HG03354 (cell line): ENCODE data around the gene GNL3L.
"Not testable (repeated sequence)": the region's sequence is repeated elsewhere in the genome, so short reads cannot be mapped to it uniquely, and the experiment has no call there.

ENCODE experiments used
- ATAC-seq: cut with Tn5 transposase; IDR thresholded peaks from one replicate; pipeline ENCODE4 v1.9.1; 2021; ENCODE audit warnings: mild to moderate bottlenecking; ENCODE audit not compliant: unreplicated experiment, poor library complexity, severe bottlenecking

The GNL3L gene

DNA sequence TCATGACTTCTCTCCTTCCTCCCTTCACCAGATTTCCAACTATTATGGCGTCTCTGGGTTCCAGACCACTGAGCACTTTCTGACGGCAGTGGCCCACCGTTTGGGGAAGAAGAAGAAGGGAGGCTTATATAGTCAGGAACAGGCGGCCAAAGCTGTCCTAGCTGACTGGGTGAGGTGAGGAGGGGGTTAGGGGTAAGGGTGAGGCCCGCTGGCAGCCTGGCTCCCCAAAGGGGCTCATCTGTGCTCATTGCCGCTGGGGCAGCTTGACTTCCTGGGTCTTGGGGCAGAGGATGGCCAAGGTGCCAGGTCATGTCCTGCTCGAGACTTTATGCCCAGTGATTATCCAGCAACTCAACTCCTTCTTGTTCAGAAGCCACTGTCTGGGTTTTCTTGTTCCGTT is 21.8 kb downstream of the GNL3L start:
- ATAC-seq: no peak

DNA sequence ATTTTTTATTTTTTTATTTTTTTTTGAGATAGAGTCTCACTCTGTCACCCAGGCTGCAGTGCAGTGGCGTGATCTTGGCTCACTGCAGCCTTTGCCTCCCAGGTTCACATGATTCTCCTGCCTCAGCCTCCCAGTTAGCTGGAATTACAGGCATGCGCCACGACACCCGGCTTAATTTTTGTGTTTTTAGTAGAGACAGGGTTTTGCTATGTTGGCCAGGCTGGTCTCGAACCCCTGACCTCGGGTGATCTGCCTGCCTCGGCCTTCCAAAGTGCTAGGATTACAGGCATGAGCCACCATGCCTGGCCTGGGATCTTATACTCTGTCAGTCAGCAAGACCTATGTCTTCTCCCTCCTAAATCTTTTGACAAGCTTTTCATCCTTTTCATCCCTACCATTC is 25.0 kb downstream of the GNL3L start:
- ATAC-seq: not testable (repeated sequence)

DNA sequence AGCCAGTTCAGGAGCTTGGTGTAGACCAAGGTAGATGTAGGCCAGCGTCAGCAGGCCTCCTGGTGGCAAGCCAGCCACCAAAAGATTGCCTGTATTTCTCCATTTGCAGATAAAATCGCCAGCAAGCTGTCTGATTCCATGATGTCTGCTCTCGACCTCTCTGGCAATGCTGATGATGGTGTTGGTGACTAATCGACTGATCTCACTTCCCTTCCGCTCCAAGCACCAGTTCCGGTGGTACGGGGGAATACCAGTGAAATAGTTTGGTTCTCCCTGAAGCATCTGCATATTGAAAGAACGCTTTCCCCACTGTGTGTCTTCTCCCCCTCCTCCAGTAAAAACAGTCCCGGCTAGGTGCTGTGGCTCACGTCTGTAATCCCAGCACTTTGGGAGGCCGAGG is 30.4 kb downstream of the GNL3L start:
- no peak for ATAC-seq

DNA sequence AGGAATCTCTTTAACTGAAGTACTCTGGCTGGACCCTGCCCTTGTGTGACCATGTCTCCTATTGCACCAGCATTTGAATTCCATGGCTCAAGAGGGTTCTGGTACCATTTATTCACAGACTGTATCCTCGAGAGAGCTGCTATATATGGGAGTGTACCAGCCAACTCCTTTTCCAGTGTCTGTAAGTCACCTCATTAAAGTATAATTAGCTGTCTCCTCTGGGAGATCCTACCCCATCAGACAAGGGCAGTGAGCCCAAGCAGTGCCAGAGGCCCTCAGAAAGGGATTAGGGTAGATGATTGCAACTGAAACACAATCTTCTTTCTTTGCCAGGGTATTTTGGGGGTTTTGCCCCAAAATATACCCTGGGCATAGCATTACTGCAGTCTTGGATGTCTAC is 31.6 kb downstream of the GNL3L start:
- no peak for ATAC-seq

DNA sequence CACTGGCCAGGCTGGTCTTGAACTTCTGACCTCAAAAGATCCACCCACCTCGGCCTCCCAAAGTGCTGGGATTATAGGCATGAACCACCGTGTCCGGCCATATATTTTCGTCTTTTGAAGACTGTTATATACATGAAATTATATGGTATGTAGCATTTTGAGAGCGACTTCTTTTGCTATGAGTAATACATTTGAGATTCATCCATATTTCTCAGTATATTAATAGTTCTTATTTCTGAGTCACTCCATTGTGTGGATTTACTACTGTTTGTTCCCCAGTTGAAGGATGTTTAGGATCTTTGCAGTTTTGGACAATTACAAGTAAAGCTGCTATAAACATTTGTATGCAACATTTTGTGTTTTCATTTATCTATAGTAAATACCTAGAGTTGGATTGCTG is 34.9 kb downstream of the GNL3L start:
- ATAC-seq: no peak

- no peak for ATAC-seq
Measured at GRCh38 chrX:54570332-54570731, 40.3 kb downstream of the GNL3L start.

- not testable (repeated sequence) for ATAC-seq
Measured at GRCh38 chrX:54572641-54573040, 42.6 kb downstream of the GNL3L start.

DNA sequence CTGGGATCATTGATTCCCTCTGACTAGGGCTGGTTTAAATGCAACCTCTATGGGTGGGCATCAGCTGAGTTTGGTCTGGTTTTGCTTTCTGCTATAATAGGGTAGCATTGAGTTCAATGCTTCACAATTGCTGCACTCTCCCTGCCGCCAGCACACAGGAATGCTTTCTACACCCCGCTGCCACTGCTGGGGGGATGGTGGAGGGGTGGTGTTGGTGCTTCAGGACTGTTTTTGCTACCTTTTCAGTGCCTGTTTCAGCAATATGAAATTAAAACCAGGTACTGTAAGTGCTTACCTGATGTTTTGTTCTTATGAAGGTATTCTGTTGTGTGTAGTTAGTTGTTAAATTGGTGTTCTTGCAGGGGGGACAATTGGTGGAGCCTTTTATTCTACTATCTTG is 67.7 kb downstream of the GNL3L start:
- peak; percentile 57 for ATAC-seq

- ATAC-seq: no peak
Measured at GRCh38 chrX:54602563-54602962, 72.5 kb downstream of the GNL3L start.
